ENCODE data around the gene EPB41L4A.
"Not testable (repeated sequence)": the region's sequence is repeated elsewhere in the genome, so short reads cannot be mapped to it uniquely, and the experiment has no call there.

The EPB41L4A gene

GRCh38 chr5:112401924-112402323 is 17.2 kb downstream of the EPB41L4A start:
- no peak for DNase-seq (ENCODE audit: low read depth in 2 of 2)

DNA sequence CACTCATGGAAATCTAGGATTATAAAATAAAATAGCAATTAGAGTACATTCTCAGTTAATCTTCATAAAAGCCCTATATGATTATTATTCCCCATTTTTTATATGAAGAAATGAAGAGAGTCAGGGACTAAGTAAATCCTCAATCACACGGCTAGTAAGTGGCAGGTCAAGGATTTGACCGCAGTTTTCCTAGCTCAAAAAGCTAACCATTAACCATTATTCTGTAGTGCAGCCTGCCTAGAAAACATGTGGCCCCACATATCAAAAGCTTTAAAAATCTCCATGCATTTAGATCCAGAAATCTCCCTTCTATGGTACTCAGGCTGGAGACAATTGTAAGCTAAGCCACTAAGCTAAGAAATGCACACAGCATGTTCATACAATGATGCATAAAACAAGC is 21.4 kb downstream of the EPB41L4A start:
- DNase-seq (ENCODE audit: low read depth in 2 of 2) = no peak

- no peak for DNase-seq (ENCODE audit: low read depth in 2 of 2)
Measured at GRCh38 chr5:112396430-112396829, 22.6 kb downstream of the EPB41L4A start.

- not testable (repeated sequence) for DNase-seq (ENCODE audit: low read depth in 2 of 2)
Measured at GRCh38 chr5:112395299-112395698, 23.8 kb downstream of the EPB41L4A start.

- no peak for DNase-seq (ENCODE audit: low read depth in 2 of 2)
Measured at GRCh38 chr5:112390327-112390726, 28.8 kb downstream of the EPB41L4A start.

- DNase-seq (ENCODE audit: low read depth in 2 of 2) = no peak
Measured at GRCh38 chr5:112388739-112389138, 30.3 kb downstream of the EPB41L4A start.

GRCh38 chr5:112388074-112388473 is 31.0 kb downstream of the EPB41L4A start:
- DNase-seq (ENCODE audit: low read depth in 2 of 2) = no peak

- no peak for DNase-seq (ENCODE audit: low read depth in 2 of 2)
Measured at GRCh38 chr5:112386766-112387165, 32.3 kb downstream of the EPB41L4A start.

DNA sequence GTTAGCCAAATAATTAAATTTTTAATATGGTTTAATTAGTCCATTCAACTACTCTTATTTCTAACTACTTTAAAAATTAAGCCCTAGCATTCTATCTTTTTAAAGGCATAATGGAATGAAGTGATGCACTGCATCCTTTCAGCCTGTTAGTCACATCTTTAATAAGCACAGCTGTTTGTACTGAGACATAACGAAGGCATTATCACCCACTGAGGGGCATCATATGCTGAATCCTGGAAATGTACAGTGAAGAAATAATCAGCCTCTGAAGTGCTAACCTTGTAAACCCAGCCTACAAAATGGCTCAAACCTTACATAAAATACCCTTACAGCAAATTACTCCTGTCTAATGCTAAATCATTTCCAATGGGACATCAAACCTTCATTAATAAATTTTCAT is 33.1 kb downstream of the EPB41L4A start:
- DNase-seq (ENCODE audit: low read depth in 2 of 2) = no peak

DNA sequence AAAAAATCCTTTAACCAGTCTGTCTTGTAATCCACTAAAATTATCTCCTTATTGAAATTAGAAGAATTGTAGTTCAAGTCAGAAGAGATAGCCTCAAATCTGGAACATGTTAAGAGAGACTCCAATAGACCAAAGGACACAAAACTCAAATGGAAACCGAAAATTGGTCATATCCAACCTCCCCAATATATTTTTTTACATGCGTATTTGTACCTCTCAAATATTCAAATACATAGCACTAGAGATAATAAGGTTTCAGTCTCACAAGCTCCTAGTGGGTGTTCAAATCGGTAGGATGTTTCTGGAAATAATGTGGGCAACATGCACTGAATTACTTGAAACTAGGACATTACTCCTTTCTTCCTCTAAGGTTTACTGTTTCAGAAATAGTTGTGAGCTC is 33.5 kb downstream of the EPB41L4A start:
- no peak for DNase-seq (ENCODE audit: low read depth in 2 of 2)

DNA sequence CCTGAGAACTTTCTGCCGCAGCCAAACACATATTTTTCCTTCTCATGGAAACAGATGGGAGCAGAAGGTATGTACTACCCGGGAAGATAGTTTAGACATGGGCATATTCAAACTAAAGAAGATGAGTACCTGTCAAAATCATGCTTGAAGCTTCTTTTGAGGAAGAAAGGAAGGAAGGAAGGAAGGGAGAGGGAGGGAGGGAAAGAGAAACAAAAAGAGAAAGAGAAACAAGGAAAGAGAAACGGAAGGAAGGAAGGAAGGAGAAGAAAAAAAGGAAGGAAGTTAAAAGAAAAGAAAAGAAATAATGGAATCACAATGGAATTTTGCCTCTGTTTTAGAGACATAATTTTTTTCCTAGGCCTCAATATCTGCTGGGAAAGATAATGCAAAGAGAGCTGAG is 34.6 kb downstream of the EPB41L4A start:
- no peak for DNase-seq (ENCODE audit: low read depth in 2 of 2)

DNA sequence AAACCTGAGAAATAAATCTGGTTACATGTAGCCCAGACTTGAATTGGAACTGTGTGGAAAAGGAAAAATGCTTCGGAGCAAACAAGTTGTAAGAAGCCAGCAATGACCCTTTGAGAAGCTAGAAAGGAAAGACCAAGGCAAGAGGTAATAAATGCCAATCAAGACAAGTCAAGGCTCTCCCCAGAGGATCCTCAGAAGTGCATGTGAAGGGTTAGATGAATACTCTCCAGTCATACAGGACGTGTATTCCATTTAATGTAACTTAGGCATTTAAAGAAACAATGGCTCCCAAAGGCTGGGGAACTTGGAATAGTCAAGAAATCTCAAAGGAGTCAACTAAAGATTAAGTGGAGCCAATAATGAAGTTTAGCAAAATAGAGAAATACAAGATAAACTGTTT is 36.2 kb downstream of the EPB41L4A start:
- no peak for DNase-seq (ENCODE audit: low read depth in 2 of 2)

- no peak for DNase-seq (ENCODE audit: low read depth in 2 of 2)
Measured at GRCh38 chr5:112381521-112381920, 37.6 kb downstream of the EPB41L4A start.

DNA sequence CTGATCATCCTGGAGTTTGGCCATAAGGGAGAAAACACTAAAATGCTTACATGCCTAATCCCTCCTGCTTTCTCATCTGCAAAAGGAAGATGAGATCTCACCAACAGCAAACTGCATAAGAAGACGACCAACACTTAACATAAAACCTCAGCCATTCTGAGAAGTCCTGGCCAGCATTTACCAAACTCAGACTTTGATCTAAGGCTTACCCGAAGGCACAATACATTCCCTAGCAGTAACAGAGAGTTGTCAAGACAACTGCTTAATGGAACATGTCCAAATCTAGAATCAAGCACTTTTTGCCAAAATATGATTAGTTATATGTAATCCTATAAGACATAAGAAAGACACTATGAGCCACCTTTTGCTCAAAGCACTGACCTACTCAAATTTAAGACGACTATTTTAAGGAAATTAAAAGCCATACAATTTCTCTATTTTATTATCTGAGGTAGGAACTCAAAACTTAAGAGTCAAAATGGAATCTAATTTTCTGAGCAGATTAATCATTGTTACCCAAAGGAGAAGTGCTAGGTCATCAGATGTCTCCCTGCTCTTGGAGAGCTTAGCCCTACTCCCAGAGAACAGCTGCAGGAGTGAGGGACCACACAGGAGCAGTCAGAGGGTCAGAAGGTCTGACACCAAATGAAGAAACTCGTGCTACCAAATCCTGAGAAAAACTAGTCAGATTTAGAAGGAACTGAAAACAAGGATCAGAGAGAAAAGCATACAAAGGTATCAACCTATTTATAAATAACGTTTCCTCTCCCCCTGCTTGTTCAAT is 39.3 kb downstream of the EPB41L4A start:
- no peak for DNase-seq (ENCODE audit: low read depth in 2 of 2)

DNA sequence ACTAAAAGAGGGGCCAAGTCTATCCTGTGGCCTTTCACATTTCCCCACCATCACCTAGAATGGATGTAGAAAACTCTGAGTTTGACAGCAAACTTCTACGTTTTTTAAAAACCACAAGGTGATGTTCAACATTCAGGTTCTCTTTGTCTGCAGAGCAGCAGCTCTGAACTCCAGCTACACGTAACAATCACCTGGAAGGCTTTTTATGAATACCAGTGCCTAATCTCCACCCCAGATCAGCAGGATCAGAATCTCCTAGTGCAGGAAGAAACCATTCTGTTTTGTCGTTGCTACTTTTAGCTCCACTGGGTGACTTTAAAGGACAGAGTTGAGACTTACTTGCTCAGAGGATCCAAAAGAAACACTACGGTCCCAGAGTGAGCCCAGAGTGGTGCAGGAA is 44.3 kb downstream of the EPB41L4A start:
- no peak for DNase-seq (ENCODE audit: low read depth in 2 of 2)

DNA sequence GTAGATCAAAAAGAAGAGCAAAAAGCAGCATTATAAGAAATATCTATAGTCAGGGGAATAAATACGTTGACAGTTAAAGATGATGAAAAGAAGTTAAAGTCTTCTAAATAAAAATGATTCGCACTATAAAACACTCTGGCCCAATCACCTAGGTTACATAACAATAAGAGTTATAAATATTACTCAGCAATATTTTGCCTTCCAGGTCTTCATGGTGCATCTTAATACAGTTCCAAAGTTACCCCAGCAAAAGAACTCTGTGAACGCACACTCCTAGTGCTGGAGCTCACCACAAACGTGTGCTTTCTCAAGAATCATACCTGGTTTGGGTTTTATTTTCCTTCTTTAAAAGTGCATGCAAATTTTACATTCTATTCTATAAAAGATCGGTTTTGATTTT is 44.7 kb downstream of the EPB41L4A start:
- DNase-seq (ENCODE audit: low read depth in 2 of 2) = no peak

DNA sequence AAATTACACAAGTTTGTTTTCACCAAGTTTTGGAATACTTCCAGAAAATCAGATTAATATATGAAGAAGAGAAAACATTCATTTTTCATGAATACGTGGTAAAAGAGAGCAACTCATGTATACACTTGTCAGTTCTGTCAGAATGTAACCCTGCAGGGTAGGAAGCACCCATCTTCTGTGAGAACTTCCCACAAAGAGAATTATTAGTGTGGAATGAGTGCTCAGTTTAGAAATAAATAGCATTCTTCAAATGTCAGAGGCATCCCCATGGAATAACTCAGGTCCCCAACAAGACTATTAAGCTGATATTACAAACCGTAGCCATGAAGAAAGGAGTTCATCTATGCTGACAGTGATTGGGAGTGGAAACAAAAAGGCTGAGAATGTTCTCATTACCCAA is 45.2 kb downstream of the EPB41L4A start:
- DNase-seq (ENCODE audit: low read depth in 2 of 2) = no peak

GRCh38 chr5:112372543-112372942 is 46.5 kb downstream of the EPB41L4A start:
- no peak for DNase-seq (ENCODE audit: low read depth in 2 of 2)

DNA sequence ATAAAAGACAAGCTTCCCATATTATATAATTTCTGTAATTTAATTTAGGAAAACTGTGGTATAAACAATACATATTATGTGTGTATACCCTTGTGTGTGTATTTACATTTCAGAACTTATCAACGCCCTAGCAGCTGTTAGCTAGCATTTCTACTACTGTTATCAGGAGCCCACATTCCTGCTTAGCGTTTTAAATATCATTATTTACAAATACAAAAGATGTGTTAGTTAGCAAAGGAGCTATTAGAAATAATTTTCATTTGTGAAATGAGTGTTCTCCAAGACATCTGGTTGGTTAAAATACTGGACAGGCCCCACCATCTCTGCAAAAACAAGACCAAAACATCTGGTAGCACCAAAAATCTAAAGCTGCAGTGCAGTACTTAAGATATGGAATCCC is 48.0 kb downstream of the EPB41L4A start:
- DNase-seq (ENCODE audit: low read depth in 2 of 2) = no peak

DNA sequence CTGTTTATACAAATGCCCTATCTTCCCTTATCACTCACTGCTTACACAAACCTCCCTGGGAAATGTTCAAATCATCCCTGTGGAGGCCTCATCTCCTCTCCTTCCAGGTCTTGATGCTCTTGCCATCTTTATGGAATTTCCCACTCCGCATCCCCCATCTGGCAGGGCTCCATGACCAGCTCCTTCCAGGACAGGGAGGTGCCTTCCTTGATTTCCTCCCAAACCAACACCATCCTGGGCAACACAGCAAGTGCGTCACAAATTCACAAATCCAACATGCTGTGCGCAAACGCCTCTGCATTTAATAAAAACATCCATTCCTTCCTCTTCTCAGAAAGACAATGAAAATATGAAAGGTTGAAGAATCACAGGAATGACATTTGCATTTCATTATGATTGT is 51.7 kb downstream of the EPB41L4A start:
- DNase-seq (ENCODE audit: low read depth in 2 of 2) = no peak

- DNase-seq (ENCODE audit: low read depth in 2 of 2) = no peak
Measured at GRCh38 chr5:112366987-112367386, 52.1 kb downstream of the EPB41L4A start.

- not testable (repeated sequence) for DNase-seq (ENCODE audit: low read depth in 2 of 2)
Measured at GRCh38 chr5:112360740-112361139, 58.3 kb downstream of the EPB41L4A start.

- DNase-seq (ENCODE audit: low read depth in 2 of 2) = no peak
Measured at GRCh38 chr5:112356178-112356956, 62.7 kb downstream of the EPB41L4A start.
